GM19240 (cell line): ENCODE results near the gene RPIA.

Experiments used
- DNase-seq: peaks from one replicate; pipeline ENCODE4 v3.0.0; 2011; ENCODE audit warnings: low spot score; ENCODE audit not compliant: insufficient read length

RPIA gene

DNA sequence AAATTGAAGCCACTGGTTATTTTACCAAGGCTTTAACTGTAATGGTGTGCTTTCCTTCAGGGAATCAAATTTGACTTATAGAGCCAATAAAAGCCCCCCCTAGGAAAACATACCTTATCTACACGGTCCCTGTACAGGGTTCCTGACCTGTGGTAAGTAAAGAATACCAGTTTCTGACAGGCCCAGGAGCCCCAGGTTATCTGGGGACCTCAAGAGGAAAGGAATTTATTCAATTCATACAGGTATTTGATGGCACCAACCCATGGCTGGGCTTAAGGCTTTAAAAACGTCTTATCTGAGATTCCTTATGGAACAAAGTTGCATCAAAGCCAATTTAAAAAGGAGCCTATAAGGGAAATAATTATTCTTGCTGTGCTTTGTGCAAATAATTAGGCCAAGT is 7.0 kb upstream of the RPIA start:
- no peak for DNase-seq

DNA sequence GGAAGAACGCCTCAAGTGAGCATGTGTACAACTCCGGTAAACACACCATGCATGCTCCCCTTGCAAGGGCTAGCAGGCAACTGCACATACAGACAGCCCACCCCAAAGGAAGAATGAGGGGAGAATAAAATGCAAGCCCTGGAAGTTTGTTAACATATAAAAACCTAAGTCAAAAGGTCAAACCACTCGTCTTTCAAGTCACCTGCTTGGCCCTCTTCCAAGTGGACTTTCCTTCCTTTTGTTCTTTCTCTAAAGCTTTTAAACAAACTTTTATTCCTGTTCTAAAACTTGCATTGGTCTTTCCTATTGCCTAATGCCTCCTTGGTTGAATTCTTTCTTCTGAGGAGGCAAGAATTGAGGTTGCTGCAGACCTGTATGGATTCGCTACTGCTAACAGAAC is 5.2 kb upstream of the RPIA start:
- DNase-seq: no peak

DNA sequence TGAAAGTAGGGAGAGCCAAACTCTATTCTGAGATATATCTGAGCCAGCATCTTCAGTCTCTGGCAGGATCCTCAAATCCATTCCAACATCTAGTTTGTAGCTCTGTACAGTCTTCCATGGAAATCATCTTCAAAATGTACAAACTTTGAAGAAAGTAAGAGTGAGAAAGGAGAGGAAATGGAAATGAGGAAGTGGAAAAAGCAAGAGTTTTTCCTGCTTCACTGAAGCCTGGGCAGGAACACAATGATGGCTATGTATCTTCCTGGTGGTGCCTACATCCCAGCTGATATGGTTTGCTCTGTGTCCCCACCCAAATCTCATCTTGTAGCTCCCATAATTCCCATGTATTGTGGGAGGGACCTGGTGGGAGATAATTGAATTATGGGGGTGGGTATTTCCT is 4.1 kb upstream of the RPIA start:
- DNase-seq: no peak

DNA sequence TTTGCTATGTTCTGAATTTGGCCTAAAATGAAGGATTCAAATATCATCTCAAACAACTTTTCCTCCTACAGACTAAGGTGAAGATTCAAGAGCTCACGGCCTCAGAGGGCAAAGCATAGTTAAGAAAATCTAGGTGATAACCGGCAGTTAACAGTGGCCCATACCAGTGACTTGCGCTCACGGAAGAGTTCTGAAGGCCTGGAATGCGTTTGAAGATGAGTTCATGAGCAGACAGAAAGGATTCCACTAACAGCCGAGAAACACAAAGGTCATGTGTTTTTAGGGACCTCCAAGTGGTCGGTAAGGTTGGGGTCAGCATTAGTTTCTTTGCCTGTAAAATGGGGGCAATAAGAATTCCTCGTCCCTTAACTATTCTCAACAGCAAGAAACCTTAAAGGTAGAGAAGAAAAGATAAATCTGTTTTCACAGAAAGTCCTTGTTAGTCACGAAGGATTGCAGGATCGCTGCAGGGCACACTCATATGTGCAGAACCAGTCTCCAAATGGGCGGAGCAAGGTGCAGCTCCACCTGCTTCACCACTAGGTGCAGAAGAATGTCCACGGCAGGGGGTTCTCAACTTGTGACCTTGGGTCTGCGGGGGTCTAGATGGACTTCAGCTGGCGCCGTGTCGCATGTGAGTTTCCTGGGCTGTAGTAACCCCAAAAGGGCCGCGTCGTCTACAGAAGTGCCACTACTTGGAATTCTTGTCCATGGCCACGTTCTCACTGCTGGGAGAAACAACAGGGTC is 708 bp upstream of the RPIA start:
- DNase-seq: no peak

DNA sequence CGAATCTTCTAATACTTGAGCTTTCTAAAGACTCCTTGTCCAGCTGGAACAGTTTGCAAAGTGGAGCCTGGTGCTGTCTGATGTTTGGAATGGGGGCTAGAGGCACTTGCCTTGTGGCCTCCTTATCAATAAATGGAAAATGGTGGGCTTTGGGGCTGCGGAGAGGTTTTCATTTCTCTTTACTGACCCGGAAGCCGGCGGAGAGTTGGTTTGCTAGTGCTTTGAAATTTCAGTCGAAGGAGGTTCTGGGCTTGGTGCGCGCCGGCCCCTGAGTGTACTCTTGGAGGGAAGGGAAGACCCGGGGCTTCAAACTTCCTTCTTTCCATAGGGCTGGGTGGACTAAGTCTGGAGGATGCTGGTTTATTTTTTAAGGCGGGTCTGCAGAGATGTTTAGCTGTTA is 714 bp downstream of the RPIA start:
- no peak for DNase-seq

DNA sequence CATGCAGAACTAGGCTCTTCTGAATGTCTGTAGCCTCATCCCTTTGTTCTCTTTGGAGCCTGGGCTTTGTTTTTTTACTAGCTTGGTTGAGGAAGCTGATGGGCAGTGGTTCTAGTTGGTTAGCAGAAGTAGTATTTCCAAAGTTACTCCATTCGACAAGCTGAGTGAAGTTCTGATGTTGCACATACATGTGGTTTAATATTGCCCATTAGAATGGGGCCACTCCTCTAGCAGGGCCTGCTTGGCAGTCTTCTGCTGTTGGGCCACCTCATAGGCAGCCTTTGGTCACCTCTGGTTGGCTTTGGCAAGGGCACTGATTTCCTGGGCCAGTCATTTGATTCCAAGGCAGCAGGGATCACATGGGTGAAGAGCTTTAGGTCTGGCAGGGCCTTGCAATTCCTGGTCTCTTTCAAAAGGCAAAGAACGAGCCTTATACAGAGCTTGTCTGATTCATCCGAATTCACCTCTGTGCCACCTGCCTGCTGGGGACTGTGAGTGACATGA is 2.5 kb downstream of the RPIA start:
- no peak for DNase-seq

DNA sequence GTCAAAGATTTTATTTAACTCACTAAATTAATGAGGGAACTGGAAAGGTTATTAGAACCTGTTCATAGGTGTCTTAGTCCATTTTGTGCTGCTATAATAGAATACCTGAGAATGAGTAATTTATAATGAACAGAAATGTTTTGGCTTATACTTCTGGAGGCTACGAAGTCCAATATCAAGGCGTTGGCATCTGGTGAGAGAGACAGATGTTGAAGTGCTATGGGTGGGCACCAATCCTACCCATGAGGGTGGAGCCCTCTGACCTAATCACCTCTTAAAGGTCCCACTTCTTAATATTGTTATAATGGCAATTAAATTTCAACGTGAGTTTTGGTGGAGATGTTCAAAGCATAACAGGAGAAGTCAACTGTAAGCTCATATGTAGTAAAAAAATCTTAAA is 5.1 kb downstream of the RPIA start:
- DNase-seq: no peak

DNA sequence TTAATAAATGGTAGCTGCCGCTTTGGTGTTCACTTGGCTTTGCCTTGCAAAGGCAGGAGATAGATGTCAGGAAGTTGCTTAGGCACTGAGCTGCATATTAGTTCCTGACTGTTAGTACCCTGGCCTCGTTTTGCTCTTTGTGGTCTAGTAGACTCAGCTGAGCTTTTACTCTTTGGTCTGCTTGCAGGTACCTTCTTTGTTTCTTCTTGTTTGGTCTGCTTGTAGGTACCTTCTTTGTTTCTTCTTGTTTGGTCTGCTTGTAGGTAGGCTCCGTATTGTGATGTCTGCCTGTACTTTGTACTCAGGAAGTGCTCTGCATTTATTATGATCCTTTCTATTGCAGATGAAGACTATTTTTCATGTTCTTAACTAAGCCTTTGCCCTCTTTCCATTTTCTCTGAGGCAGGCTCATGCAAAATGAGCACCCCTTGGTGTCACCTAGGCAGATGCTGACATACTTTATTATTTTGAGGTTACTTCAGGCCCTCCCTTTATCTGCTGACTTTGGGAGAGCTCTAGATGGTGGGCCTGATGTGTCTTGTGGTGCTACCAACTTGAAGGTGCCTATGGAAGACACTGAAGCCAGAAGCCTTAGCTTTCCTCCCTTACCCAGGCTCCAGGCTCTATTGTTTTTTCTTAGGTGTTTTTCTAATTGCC is 6.0 kb downstream of the RPIA start:
- no peak for DNase-seq

DNA sequence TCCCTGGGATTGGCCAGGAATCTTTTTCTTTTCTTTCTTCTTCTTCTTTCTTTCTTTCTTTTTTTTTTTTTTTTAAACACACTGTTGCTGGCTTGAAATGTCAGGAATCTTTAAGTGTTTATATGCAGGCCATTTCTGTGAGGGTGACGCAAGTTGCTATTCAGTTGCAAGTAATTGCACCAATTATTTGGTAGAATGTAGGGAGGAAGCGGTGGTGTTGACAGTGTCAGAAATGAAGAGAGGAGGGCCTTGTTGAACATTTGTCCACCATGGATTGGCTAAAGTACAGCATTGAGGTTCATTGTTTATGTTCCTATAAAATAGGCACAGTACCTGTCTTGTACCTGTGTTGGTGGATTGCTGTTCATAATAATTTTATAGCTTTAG is 6.5 kb downstream of the RPIA start:
- no peak for DNase-seq

DNA sequence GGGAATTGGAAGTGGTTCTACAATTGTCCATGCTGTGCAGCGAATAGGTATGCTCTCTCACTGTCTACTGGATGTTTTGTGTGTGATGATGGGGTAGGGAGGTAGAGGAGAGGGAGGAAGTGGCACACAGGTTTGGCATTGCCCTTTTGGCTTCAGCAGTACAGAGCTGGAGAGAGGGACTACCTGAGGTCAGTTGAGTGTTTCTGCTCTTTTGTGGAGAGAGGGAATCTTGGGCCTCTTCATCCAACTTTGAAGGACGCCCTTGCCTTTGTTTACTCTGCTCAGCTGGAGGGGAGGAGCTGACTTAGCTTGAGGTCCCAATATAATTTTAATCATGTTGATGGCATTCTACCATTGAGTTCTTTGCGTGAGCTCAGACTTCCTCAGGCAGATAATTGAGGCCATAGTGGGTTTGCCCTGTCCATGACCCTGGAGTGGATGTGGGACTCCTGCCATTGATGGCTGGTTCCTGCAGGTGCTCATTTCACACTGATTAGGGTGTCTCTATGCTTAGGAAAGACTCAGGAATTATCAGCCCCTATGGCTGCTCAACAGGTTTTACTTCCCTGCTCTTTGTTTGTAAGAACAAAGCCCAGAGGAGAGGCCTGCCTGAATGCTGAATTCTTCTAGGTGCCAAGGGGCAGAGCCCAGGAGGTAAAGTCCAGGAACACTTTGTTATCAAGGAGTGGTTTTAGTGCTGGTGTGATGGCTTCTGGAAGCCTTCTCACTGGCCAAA is 7.2 kb downstream of the RPIA start:
- DNase-seq: no peak

DNA sequence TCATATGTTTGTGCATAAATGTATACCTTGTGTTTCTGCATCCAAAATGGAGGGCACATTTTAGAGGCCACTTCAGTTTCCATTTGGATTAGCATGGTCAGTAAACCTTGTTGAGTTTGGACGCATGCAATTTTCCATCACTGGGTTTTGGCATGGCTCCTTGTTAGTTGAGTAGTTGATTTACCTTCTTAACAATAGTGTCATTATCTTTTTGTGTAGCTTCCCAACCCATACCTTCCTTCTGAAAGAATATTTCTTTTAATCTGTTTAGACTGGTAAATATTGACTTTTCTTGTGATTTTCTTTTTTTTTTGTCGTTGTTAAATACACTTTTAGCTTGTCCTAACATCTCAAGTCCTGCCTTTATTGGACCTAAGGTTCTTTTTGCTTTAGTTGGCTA is 15.5 kb downstream of the RPIA start:
- no peak for DNase-seq

DNA sequence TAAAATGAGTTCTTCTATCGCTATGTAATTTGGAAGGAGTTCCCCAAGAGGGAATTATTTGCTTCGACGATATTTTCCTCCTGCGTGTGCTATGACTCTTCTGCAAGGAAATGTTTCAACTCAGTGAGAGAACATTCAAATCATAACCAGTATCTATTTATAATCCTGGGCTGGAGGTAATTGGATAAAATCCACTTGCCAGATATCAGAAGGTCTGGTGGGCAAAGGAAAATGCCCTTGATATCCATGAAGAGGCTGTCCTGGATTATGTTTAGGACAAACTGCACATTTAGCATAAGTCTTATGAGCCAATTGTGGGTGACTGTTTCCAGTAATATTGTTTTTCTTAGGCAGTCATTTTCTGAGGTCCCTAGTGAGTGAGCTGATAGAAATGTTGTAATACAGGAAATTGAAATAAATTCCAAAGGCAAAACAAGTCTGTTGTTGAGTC is 17.7 kb downstream of the RPIA start:
- no peak for DNase-seq

DNA sequence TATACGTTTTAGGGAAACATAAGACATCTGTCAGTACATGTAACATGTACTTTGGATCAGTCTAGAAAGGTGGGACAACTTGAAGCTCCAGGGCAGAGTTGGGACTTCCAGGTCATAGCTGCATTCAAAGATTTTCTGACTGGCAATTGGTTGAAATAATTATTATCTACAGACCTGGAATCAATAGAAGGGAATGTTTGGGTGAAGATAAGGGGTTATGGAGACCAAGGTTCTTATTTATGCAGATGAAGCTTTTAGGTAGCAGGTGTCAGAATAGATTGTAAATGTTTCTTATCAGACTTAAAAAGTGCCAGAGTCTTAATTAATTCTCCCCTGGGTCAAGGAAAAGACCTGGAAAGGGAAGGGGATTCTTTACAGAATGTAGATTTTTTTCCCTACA is 19.8 kb downstream of the RPIA start:
- DNase-seq: no peak

DNA sequence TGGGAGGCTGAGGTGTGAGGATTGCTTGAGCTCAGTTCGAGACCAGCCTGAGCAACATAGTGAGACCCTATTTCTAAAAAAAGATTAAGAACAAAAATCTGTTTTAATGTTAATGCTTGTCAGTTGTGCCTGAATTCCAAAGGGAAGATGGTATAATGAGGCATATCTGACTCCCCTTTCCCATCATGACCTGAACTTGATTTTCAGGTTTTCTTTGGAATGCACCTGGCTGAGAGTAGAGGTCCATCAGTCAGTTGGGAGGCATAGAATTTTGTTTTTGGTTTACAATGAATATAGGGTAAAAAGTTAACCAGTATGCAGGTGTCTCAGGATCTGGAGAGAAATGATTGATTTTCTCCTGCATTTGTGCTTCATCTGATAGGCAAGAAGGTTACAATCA is 20.4 kb downstream of the RPIA start:
- no peak for DNase-seq

DNA sequence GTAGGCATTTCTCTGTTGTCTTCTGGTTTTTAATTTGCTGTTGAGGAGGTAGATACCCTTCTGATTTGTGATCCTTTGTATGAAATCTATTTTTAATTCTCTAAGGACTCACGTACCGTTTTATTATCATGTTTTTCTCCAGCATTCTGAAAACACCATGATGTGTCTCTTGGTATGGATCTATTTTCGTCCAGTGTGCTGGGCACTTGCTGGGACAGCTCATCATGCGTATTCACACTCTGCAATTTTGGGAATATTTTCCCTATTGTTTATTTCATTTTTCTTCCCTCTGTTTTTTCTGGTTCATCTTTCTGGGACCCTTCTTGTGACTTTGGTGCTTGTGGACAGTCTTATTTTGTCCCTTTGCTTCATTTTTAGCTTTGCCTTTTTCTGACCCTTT is 21.9 kb downstream of the RPIA start:
- no peak for DNase-seq

DNA sequence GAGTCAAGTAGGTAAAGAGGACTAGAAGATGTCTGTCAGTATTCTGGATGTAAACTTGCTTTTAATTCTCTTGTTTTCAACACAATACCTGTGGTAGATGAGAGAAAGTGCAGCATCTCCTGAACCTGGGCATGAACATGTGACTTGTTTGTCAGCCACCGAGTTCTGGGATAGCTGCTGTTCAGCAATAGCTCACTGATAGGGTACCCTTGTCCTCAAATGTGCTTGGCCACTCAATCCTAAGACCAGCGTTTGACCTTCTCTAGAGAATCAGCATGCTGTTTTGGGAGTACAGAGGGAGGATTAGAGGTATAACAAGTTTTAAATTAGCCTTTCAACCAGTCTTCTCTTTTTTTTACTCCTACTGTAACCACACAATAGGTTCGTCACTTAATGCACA is 23.2 kb downstream of the RPIA start:
- no peak for DNase-seq

DNA sequence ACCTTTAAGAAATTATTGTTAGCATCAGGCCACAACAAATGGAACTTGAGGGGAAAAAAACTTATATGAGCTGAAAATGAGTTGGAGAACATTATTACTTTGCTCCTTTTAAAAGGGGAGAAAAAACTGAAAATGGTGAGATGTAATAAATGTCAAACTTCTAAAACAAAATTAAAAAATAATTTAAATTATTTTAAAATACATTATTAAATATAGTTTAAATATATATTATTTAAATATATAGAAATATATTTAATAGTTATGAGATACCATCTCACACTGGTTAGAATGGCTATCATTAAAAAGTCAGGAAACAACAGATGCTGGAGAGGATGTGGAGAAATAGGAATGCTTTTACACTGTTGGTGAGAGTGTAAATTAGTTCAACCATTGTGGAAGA is 28.9 kb downstream of the RPIA start:
- no peak for DNase-seq

DNA sequence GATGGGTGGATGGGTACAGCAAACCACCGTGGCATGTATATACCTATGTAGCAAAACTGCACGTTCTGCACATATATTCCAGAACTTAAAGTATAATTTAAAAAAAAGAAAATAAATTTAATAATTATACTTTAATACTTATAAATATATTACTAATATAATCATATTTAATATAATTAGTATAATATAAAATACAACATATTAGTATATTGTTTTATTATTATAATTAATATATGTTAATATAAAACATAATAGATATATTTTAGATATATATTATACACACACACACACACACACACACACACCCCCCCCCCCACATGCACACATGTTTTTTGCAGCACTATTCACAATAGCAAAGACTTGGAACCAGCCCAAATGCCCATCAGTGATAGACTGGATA is 29.8 kb downstream of the RPIA start:
- DNase-seq: no peak

DNA sequence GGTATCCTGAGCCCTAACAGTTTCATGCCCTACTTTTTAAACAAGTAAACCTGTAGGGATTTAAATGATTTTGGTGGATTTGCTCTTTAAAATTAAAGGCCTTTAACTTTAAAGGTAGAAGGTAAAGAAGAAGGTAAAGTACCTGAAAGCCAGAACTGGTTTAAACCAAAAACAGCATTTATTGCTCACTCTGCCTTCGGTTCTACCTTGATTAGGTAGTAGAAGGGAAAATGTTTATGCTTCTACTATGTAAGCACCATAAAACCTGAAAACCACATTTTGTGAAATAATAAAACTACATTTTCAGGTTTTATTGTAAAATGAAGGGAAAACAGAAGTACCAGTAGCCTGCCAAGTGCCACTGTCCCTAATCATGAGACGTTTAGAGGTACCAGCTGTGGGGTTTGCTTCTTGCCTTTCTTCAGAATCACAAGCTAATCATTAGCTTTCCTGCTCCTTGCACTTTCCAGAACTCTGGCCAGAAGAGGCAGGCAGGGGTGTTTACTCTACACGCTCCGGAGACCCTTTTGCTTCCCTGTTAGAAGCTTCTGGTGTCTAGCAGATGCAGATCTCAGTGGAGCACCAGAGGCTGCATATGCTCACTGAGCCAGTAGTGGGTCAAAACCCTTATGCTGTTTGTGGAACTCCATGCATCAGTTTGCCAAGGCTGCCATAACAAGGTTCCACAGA is 33.3 kb downstream of the RPIA start:
- DNase-seq: no peak

DNA sequence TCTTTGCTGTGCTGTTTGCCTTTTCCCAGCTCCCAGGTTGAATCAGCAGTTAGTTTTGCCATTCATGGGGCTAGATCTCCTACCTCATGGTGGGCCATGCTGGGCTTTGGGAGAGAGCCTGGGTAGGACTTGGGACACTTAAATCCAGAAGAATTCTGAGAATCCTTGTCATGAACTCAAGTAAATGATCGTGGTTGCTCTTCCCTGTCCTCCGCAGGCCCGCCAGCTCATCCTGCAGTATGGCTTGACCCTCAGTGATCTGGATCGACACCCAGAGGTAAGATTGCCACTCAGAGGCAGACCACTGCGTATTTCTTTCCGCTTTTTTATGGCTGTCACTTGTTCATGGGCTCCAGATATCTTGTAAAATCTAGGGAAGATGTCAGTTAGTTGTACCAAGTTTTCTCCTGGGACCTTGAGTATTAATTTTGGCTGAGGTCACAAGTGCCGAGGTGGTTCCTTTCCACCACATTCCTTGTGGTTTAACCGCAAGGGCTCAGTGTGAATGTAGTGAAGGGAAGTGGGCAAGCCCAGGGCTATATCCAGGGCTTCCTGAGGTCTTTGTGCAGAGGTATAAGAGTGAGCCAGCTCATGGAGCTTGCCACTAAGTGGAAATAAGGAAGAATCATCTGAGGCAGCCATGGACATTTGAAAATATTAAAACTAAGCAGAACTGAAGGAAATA is 37.7 kb downstream of the RPIA start:
- DNase-seq: no peak

DNA sequence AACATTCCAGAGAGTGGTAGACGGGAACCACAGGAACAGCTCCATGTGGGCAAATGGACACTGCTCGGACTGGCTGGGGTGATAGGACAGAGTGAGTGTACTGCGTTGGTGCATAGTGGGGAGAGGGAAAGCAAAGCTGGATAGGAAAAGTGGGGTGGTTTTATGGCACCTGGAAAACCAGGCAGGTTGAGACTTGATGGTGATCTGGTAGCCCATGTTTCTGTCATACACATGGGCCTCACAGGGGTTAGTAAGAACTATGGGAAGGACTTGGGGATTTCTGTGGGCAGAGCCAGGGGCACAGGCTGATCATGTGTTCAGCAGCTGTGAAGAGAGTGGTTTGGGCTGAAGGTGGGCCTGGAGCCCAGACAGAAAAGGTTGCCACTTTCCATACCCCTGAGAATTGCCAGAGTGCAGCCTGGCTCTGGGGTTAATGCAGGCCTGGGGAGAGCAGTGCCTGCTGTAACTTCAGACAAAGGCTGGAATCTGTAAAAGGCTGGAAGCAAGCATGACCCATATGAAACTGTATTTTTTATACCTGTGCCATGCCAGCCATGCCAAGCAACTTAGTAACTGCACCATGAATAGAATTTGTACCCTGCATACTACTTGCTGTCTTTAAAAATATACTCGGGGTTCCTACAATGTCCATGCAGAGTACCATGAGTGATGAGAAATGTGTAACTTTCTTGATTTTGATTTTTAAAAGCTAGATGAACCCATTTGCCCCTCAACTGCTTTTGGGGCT is 41.9 kb downstream of the RPIA start:
- DNase-seq: no peak
